ENCODE results near the gene WNT7B. TPM values are rescaled to one million over a fixed set of nuclear protein-coding genes. Genes with fewer than 3 reads are reported as not detected.

WNT7B gene
- total and polyA plus RNA-seq, 2 of the 8 experiments (the other 6 are each of a cell fraction or from before 2014, with no cell fraction given), result 0.14 to 0.24 TPM

DNA sequence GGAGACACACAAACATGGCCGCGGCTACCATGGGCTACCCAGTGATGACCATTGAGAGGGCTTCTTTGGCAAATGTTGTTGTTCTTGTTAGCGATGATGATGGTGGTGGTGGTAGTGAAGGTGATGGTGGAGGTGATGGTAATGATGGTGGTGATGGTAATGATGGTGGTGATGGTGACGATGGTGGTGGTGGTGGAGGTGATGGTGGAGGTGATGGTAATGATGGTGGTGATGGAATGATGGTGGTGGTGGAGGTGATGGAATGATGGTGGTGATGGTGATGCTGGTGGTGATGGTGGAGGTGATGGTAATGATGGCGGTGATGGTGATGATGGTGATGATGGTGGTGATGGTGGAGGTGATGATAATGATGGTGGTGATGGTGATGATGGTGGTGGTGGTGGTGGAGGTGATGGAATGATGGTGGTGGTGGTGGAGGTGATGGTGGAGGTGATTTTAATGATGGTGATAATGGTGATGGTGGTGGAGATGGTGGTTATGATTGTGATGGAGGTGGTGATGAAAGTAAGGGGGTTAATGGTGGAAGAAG lies 16.3 kb upstream of the WNT7B start (continued):
- TF ChIP-seq CHD7 (IDR thresholded peaks at IDR 0.05; ENCODE audit: insufficient replicate concordance, low read length) (no peak), CTCF (IDR thresholded peaks at IDR 0.05; ENCODE audit: control extremely low read depth in 1 of 3, insufficient read depth in 1 of 3, low read depth in 1 of 3, low read length in 3 of 3) (no peak), BCL11A (IDR thresholded peaks at IDR 0.05; ENCODE audit: low read depth in 2 of 2, low read length in 2 of 2) (no peak), RNF2 (IDR thresholded peaks at IDR 0.05; ENCODE audit: borderline replicate concordance, low read depth, low read length, missing control alignments, poor library complexity, severe bottlenecking) (no peak), CHD2 (IDR thresholded peaks at IDR 0.05; ENCODE audit: low read length) (no peak), RXRA (IDR thresholded peaks at IDR 0.05; ENCODE audit: insufficient read depth, low read depth, low read length) (no peak), SIRT6 (IDR thresholded peaks at IDR 0.05; ENCODE audit: low read length) (no peak)
